ENCODE measurements around the gene PCDHB4.
"Not testable (repeated sequence)": the region's sequence is repeated elsewhere in the genome, so short reads cannot be mapped to it uniquely, and the experiment has no call there.

DNA sequence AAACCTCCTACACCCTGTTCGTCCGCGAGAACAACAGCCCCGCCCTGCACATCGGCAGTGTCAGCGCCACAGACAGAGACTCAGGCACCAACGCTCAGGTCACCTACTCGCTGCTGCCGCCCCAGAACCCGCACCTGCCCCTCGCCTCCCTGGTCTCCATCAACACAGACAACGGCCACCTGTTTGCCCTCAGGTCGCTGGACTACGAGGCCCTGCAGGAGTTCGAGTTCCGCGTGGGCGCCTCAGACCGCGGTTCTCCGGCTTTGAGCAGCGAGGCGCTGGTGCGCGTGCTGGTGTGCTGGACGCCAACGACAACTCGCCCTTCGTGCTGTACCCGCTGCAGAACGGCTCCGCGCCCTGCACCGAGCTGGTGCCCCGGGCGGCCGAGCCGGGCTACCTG lies 35.7 kb downstream of the PCDHB4 start:
- TF ChIP-seq, protein P1, sequence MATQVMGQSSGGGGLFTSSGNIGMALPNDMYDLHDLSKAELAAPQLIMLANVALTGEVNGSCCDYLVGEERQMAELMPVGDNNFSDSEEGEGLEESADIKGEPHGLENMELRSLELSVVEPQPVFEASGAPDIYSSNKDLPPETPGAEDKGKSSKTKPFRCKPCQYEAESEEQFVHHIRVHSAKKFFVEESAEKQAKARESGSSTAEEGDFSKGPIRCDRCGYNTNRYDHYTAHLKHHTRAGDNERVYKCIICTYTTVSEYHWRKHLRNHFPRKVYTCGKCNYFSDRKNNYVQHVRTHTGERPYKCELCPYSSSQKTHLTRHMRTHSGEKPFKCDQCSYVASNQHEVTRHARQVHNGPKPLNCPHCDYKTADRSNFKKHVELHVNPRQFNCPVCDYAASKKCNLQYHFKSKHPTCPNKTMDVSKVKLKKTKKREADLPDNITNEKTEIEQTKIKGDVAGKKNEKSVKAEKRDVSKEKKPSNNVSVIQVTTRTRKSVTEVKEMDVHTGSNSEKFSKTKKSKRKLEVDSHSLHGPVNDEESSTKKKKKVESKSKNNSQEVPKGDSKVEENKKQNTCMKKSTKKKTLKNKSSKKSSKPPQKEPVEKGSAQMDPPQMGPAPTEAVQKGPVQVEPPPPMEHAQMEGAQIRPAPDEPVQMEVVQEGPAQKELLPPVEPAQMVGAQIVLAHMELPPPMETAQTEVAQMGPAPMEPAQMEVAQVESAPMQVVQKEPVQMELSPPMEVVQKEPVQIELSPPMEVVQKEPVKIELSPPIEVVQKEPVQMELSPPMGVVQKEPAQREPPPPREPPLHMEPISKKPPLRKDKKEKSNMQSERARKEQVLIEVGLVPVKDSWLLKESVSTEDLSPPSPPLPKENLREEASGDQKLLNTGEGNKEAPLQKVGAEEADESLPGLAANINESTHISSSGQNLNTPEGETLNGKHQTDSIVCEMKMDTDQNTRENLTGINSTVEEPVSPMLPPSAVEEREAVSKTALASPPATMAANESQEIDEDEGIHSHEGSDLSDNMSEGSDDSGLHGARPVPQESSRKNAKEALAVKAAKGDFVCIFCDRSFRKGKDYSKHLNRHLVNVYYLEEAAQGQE (IDR thresholded peaks at IDR 0.05) = not testable (repeated sequence)
- not testable (repeated sequence) for TF ChIP-seq SP1 (IDR thresholded peaks at IDR 0.05); FOXA2 (IDR thresholded peaks at IDR 0.05); JUND (IDR thresholded peaks at IDR 0.05); YY1 (IDR thresholded peaks at IDR 0.05); GABPA (IDR thresholded peaks at IDR 0.05 in 1 of 2, conservative IDR thresholded peaks at IDR 0.05 in 1 of 2); RAD21 (IDR thresholded peaks at IDR 0.05); TAF1 (conservative IDR thresholded peaks at IDR 0.05); RXRA (IDR thresholded peaks at IDR 0.05)
- TF ChIP-seq, protein P2, sequence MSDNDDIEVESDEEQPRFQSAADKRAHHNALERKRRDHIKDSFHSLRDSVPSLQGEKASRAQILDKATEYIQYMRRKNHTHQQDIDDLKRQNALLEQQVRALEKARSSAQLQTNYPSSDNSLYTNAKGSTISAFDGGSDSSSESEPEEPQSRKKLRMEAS (IDR thresholded peaks at IDR 0.05) = not testable (repeated sequence)
- TF ChIP-seq, protein P3, sequence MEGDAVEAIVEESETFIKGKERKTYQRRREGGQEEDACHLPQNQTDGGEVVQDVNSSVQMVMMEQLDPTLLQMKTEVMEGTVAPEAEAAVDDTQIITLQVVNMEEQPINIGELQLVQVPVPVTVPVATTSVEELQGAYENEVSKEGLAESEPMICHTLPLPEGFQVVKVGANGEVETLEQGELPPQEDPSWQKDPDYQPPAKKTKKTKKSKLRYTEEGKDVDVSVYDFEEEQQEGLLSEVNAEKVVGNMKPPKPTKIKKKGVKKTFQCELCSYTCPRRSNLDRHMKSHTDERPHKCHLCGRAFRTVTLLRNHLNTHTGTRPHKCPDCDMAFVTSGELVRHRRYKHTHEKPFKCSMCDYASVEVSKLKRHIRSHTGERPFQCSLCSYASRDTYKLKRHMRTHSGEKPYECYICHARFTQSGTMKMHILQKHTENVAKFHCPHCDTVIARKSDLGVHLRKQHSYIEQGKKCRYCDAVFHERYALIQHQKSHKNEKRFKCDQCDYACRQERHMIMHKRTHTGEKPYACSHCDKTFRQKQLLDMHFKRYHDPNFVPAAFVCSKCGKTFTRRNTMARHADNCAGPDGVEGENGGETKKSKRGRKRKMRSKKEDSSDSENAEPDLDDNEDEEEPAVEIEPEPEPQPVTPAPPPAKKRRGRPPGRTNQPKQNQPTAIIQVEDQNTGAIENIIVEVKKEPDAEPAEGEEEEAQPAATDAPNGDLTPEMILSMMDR (IDR thresholded peaks at IDR 0.05; ENCODE audit: low read depth, low read length, missing input control) = not testable (repeated sequence)
- TF ChIP-seq, protein P4, sequence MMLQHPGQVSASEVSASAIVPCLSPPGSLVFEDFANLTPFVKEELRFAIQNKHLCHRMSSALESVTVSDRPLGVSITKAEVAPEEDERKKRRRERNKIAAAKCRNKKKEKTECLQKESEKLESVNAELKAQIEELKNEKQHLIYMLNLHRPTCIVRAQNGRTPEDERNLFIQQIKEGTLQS (IDR thresholded peaks at IDR 0.05) = not testable (repeated sequence)
- TF ChIP-seq, protein P5, sequence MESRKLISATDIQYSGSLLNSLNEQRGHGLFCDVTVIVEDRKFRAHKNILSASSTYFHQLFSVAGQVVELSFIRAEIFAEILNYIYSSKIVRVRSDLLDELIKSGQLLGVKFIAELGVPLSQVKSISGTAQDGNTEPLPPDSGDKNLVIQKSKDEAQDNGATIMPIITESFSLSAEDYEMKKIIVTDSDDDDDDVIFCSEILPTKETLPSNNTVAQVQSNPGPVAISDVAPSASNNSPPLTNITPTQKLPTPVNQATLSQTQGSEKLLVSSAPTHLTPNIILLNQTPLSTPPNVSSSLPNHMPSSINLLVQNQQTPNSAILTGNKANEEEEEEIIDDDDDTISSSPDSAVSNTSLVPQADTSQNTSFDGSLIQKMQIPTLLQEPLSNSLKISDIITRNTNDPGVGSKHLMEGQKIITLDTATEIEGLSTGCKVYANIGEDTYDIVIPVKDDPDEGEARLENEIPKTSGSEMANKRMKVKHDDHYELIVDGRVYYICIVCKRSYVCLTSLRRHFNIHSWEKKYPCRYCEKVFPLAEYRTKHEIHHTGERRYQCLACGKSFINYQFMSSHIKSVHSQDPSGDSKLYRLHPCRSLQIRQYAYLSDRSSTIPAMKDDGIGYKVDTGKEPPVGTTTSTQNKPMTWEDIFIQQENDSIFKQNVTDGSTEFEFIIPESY (IDR thresholded peaks at IDR 0.05) = not testable (repeated sequence)

Data from liver (tissue), 3 donors.